HEK293 (cell line): ENCODE measurements around the gene PPM1L.

ENCODE experiments used
- CTCF ChIA-PET: fragments of 350-600 bp; formaldehyde crosslinking; extraction: SDS; loops from one replicate; lab custom pipeline; 2021; ENCODE audit warnings: antibody characterized with exemption; lab: Yijun Ruan, JAX
- POLR2A ChIA-PET: fragments of 300-600 bp; formaldehyde crosslinking; extraction: SDS; loops from one replicate; lab custom pipeline; 2020; ENCODE audit warnings: antibody characterized with exemption, inconsistent platforms; lab: Yijun Ruan, JAX
- H3K27ac ChIP-seq: fragments of 200-500 bp; sonication (Bioruptor generic); 2 replicates; pipeline ENCODE4 v1.5.1; 2014; ENCODE audit warnings: low read depth, low read length, control low read depth, inconsistent platforms; ENCODE audit errors: extremely low read depth
- H3K36me3 ChIP-seq, 2 experiments: fragments of 200-500 bp in 1 of 2; sonication (Bioruptor generic) in 1 of 2; 1 replicate in 1 of 2; 2 replicates in 1 of 2; pipeline ENCODE4 v1.5.1; 2014 to 2017; ENCODE audit warnings: inconsistent platforms in 2 of 2, low read length in 2 of 2; ENCODE audit not compliant: control insufficient read depth in 2 of 2, insufficient read depth in 1 of 2
- H3K4me1 ChIP-seq: fragments of 200-500 bp; sonication (Bioruptor generic); 2 replicates; pipeline ENCODE4 v1.5.1; 2014; ENCODE audit warnings: mild to moderate bottlenecking, low read length, inconsistent platforms; ENCODE audit not compliant: control insufficient read depth, insufficient read depth
- H3K4me3 ChIP-seq: 2 replicates; pipeline ENCODE4 v1.5.1; 2011; ENCODE audit warnings: low read depth, mild to moderate bottlenecking, control low read depth, low read length, moderate library complexity
- H3K9me3 ChIP-seq: fragments of 200-500 bp; sonication (Bioruptor generic); 2 replicates; pipeline ENCODE4 v1.5.1; 2014; ENCODE audit warnings: low read depth, low read length, inconsistent platforms; ENCODE audit not compliant: control insufficient read depth, insufficient read depth
- PRDM1 ChIP-seq: fragments of 450-650 bp; formaldehyde crosslinking; IDR thresholded peaks from 2 replicates; pipeline ENCODE4; 2016; ENCODE audit warnings: missing biosample characterization, missing genetic modification characterization
- REPIN1 ChIP-seq: fragments of 450-650 bp; formaldehyde crosslinking; IDR thresholded peaks from 2 replicates; pipeline ENCODE4 v1.5.1; 2017; ENCODE audit warnings: missing biosample characterization, missing genetic modification characterization, low read depth
- ZNF221 ChIP-seq: fragments of 450-650 bp; formaldehyde crosslinking; IDR thresholded peaks from 2 replicates; pipeline ENCODE4 v1.5.1; 2017; ENCODE audit warnings: missing biosample characterization, missing genetic modification characterization, borderline replicate concordance
- ZNF266 ChIP-seq: fragments of 450-650 bp; formaldehyde crosslinking; IDR thresholded peaks from 2 replicates; pipeline ENCODE4 v1.5.1; 2016; ENCODE audit warnings: missing biosample characterization, missing genetic modification characterization, low read depth
- ZNF302 ChIP-seq: fragments of 450-650 bp; formaldehyde crosslinking; IDR thresholded peaks from 2 replicates; pipeline ENCODE4 v1.5.1; 2016; ENCODE audit warnings: missing biosample characterization, missing genetic modification characterization, low read depth
- ZNF350 ChIP-seq: fragments of 450-650 bp; formaldehyde crosslinking; IDR thresholded peaks from 2 replicates; pipeline ENCODE4 v1.5.0; 2017; ENCODE audit warnings: missing biosample characterization, mild to moderate bottlenecking, missing genetic modification characterization
- ZNF354C ChIP-seq: fragments of 450-650 bp; formaldehyde crosslinking; IDR thresholded peaks from 2 replicates; pipeline ENCODE4 v1.5.1; 2016; ENCODE audit warnings: missing biosample characterization, missing genetic modification characterization, low read depth, borderline replicate concordance
- ZNF366 ChIP-seq: fragments of 450-650 bp; formaldehyde crosslinking; conservative IDR thresholded peaks from 2 replicates; pipeline ENCODE4 v1.5.1; 2016; ENCODE audit warnings: missing biosample characterization, missing genetic modification characterization
- ZNF585B ChIP-seq: fragments of 450-650 bp; formaldehyde crosslinking; IDR thresholded peaks from 2 replicates; pipeline ENCODE4 v1.5.1; 2016; ENCODE audit warnings: missing biosample characterization, missing genetic modification characterization
- ZNF623 ChIP-seq: fragments of 450-650 bp; formaldehyde crosslinking; IDR thresholded peaks from 2 replicates; pipeline ENCODE4 v1.5.1; 2016; ENCODE audit warnings: missing biosample characterization, missing genetic modification characterization
- ZNF629 ChIP-seq: fragments of 450-650 bp; formaldehyde crosslinking; IDR thresholded peaks from 2 replicates; pipeline ENCODE4 v1.5.1; 2017; ENCODE audit warnings: missing biosample characterization, missing genetic modification characterization
- ZNF707 ChIP-seq: fragments of 450-650 bp; formaldehyde crosslinking; IDR thresholded peaks from 2 replicates; pipeline ENCODE4 v1.5.1; 2016; ENCODE audit warnings: missing biosample characterization, missing genetic modification characterization
- ZSCAN16 ChIP-seq: fragments of 450-650 bp; formaldehyde crosslinking; IDR thresholded peaks from 2 replicates; pipeline ENCODE4 v1.5.1; 2016; ENCODE audit warnings: missing biosample characterization, missing genetic modification characterization
- ZSCAN23 ChIP-seq: fragments of 450-650 bp; formaldehyde crosslinking; IDR thresholded peaks from 2 replicates; pipeline ENCODE4 v1.5.1; 2016; ENCODE audit warnings: missing biosample characterization, missing genetic modification characterization
- TF ChIP-seq, protein P1 (sequence below): fragments of 450-650 bp; formaldehyde crosslinking; IDR thresholded peaks from 2 replicates; pipeline ENCODE4 v1.5.1; 2016; ENCODE audit warnings: missing biosample characterization, missing genetic modification characterization, borderline replicate concordance
- TF ChIP-seq, protein P2 (sequence below): fragments of 450-650 bp; formaldehyde crosslinking; IDR thresholded peaks from 2 replicates; pipeline ENCODE4 v1.5.1; 2016; ENCODE audit warnings: missing biosample characterization, missing genetic modification characterization

PPM1L gene

GRCh38 chr3:160806094-160806493 lies 50.1 kb downstream of the PPM1L start (continued):
- TF ChIP-seq ZNF585B (tag by site-specific recombination): no peak
- peak; percentile 54 for TF ChIP-seq ZNF623 (tag by site-specific recombination)
- no peak for TF ChIP-seq ZNF354C
- TF ChIP-seq ZNF302: no peak
- TF ChIP-seq, protein P1, sequence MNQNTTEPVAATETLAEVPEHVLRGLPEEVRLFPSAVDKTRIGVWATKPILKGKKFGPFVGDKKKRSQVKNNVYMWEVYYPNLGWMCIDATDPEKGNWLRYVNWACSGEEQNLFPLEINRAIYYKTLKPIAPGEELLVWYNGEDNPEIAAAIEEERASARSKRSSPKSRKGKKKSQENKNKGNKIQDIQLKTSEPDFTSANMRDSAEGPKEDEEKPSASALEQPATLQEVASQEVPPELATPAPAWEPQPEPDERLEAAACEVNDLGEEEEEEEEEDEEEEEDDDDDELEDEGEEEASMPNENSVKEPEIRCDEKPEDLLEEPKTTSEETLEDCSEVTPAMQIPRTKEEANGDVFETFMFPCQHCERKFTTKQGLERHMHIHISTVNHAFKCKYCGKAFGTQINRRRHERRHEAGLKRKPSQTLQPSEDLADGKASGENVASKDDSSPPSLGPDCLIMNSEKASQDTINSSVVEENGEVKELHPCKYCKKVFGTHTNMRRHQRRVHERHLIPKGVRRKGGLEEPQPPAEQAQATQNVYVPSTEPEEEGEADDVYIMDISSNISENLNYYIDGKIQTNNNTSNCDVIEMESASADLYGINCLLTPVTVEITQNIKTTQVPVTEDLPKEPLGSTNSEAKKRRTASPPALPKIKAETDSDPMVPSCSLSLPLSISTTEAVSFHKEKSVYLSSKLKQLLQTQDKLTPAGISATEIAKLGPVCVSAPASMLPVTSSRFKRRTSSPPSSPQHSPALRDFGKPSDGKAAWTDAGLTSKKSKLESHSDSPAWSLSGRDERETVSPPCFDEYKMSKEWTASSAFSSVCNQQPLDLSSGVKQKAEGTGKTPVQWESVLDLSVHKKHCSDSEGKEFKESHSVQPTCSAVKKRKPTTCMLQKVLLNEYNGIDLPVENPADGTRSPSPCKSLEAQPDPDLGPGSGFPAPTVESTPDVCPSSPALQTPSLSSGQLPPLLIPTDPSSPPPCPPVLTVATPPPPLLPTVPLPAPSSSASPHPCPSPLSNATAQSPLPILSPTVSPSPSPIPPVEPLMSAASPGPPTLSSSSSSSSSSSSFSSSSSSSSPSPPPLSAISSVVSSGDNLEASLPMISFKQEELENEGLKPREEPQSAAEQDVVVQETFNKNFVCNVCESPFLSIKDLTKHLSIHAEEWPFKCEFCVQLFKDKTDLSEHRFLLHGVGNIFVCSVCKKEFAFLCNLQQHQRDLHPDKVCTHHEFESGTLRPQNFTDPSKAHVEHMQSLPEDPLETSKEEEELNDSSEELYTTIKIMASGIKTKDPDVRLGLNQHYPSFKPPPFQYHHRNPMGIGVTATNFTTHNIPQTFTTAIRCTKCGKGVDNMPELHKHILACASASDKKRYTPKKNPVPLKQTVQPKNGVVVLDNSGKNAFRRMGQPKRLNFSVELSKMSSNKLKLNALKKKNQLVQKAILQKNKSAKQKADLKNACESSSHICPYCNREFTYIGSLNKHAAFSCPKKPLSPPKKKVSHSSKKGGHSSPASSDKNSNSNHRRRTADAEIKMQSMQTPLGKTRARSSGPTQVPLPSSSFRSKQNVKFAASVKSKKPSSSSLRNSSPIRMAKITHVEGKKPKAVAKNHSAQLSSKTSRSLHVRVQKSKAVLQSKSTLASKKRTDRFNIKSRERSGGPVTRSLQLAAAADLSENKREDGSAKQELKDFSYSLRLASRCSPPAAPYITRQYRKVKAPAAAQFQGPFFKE (tag by site-specific recombination): no peak
- no peak for TF ChIP-seq REPIN1 (tag by site-specific recombination)
- no peak for TF ChIP-seq ZNF221 (tag by site-specific recombination)
- TF ChIP-seq, protein P2, sequence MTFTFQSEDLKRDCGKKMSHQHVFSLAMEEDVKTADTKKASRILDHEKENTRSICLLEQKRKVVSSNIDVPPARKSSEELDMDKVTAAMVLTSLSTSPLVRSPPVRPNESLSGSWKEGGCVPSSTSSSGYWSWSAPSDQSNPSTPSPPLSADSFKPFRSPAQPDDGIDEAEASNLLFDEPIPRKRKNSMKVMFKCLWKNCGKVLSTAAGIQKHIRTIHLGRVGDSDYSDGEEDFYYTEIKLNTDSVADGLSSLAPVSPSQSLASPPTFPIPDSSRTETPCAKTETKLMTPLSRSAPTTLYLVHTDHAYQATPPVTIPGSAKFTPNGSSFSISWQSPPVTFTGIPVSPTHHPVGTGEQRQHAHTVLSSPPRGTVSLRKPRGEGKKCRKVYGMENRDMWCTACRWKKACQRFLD: no peak
- no peak for TF ChIP-seq ZSCAN16 (tag by site-specific recombination)

- Histone ChIP-seq H3K9me3 (no peaks in the 10 kb centered on the region), H3K4me3 (no peak overlapping the region), H3K27ac (no peak overlapping the region), H3K4me1 (peaks cover 6% of the 10 kb centered on the region), H3K36me3 (no peaks in the 10 kb centered on the region)
- ChIA-PET POLR2A (no interaction called here), CTCF (interaction anchor here (0.6 to 0.7 kb wide), 2 partner anchors 87 to 354 kb away, joined by 3 read pairs; no protein-coding TSS in a partner anchor)
- TF ChIP-seq ZNF350 (tag by site-specific recombination) (no peak), ZSCAN23 (tag by site-specific recombination) (no peak), ZNF366 (tag by site-specific recombination) (peak; percentile 92), ZNF707 (tag by site-specific recombination) (no peak), ZNF629 (tag by site-specific recombination) (no peak), PRDM1 (tag by site-specific recombination) (peak; percentile 94), ZNF266 (tag by site-specific recombination) (no peak)
- TF ChIP-seq, protein P1 (tag by site-specific recombination): no peak
Observed at GRCh38 chr3:160806686-160807085, 50.7 kb downstream of the PPM1L start.
